VCaP (cell line): ENCODE results near the gene KIF4A.

Source experiments
- H3K27ac ChIP-seq: fragments of 450-650 bp; 2 replicates; pipeline ENCODE4 v1.5.1; 2017
- TF ChIP-seq, protein P1 (sequence below): fragments of 450-650 bp; conservative IDR thresholded peaks from 2 replicates; pipeline ENCODE4 v1.5.1; 2017; ENCODE audit warnings: mild to moderate bottlenecking, moderate library complexity

Gene KIF4A

GRCh38 chrX:70446380-70447350 lies 156.8 kb downstream of the KIF4A start:
- TF ChIP-seq, protein P1, sequence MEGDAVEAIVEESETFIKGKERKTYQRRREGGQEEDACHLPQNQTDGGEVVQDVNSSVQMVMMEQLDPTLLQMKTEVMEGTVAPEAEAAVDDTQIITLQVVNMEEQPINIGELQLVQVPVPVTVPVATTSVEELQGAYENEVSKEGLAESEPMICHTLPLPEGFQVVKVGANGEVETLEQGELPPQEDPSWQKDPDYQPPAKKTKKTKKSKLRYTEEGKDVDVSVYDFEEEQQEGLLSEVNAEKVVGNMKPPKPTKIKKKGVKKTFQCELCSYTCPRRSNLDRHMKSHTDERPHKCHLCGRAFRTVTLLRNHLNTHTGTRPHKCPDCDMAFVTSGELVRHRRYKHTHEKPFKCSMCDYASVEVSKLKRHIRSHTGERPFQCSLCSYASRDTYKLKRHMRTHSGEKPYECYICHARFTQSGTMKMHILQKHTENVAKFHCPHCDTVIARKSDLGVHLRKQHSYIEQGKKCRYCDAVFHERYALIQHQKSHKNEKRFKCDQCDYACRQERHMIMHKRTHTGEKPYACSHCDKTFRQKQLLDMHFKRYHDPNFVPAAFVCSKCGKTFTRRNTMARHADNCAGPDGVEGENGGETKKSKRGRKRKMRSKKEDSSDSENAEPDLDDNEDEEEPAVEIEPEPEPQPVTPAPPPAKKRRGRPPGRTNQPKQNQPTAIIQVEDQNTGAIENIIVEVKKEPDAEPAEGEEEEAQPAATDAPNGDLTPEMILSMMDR, result no peak

DNA sequence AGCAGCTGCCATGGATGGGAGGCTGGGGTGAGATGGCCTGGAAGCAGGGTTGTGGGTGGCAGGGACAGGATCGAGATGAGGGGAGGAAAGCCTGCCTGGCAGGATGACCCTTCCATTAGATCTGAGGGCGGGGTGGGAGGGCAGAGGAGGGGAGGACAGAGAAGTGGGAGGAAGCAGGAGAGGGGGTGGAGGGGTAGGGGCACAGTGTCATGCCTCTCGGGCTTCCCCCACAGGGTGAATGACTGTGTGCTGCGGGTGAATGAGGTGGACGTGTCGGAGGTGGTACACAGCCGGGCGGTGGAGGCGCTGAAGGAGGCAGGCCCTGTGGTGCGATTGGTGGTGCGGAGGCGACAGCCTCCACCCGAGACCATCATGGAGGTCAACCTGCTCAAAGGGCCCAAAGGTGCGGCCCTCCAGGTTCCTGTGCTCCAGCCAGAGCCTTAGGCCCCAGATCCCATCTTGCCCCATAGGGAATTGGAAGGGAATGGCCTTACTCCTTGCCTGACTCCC lies 159.6 kb downstream of the KIF4A start:
- no peak overlapping the region for H3K27ac ChIP-seq
- TF ChIP-seq, protein P1, result no peak

More at GRCh38 chrX:70446380-70447350, 156.8 kb downstream of the KIF4A start:
- H3K27ac ChIP-seq, result no peak overlapping the region

DNA sequence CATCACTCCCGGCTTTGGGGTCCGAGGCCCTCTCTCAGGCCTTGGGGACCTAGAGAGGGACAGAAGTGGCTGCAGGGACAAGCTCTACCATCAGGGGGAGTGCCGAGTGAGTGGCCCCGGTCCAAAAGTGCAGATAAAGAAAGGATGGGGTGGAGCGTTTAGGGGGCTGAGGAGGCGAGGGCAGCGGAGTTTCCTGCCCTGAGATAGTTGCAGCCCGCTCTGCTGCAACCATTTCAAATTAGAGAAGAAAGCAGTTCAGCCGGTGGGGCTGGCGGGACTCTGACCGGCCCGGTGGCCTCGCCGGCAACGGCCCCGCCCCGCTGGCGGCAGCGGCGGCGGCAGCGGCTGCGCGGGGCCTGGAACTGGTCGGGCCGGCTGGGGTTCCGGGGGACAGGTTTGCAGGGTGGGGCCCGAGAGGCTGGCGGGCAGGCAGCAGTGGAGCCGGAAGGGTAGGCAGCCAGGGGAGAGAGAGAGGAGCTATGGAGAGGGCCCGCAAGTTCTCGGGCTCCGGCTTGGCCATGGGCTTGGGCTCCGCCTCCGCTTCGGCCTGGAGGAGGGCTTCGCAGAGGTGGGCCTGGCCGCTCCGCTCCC lies 162.3 kb downstream of the KIF4A start:
- TF ChIP-seq, protein P1, result peak; percentile 77

DNA sequence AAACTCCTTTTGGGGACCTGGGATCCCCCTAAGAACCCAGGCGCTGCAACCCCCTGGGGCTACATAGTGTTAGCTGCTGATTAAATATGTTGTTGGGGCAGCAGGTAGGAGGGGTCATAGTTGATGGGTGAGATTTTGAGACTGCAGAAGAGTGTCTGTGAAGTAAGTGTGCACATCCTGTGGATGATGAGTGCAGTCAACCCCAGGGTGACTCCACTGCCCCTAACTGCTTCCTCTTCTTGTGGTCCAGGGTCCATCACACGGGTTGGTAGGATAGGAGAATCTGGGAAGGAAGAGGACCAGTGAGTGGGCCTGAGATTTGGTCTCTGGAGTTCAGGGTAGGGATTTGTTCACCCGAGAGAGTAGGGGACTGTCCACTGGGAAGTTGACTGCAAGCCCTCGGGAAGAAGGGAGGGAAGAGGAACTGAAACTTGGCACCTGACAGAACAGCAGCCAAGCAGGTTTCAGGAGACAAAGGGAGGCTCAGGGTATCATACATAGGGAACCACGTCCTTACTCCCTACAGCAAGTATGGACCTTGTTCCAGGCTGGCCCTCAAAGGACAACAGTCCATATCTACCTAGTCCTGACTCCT lies 163.2 kb downstream of the KIF4A start:
- TF ChIP-seq, protein P1, result no peak
- peak overlapping the region; percentile 93 for H3K27ac ChIP-seq

More for the DNA sequence above, 162.3 kb downstream of the KIF4A start:
- H3K27ac ChIP-seq, result peak overlapping the region; percentile 93

- H3K27ac ChIP-seq, result peak overlapping the region; percentile 93
- TF ChIP-seq, protein P1, result peak; percentile 89
Measured at GRCh38 chrX:70454441-70455365, 164.8 kb downstream of the KIF4A start.

DNA sequence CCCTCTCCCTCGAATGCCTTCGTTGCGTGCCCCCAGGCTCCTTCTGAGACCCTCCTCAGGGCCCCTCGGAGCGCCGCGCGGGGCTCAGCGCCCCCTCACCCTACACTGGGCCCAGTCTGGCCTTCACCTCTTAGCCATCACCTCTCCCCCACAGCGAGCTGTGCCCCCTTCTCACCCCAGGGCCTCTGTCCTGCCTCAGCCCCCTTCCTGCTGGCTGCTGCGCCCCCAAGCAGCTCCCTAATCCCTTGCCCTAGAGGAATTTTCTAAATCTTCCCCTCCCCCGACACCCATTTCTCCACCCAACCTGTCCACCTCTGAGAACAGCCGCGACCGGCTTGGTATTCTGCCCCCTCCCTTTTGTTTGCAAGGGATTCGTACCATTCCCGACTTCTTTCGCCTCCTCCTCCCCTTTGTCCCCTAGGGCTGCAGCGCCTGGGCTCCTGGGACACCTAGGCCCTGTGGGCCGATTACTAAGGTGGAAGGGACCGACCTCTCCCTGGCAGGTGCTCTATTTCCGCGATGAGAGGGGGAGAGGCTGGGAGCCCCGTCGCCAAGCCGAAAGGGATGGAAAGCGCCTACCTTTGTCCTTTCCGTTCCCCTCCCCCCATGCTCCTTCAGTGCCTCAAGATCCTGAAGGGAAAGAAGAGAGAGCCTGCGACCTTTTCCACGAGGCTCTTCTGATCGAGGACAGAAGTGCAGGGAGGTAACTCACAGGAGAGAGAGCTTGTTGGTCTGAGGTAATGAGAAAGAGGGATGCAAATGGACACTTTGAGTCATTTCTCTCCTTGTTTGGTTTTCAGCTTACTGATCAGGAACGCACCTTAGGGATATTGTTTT lies 165.7 kb downstream of the KIF4A start:
- H3K27ac ChIP-seq, result peak overlapping the region; percentile 93
- TF ChIP-seq, protein P1, result no peak
